Astrocyte (in vitro differentiated cells and primary cell): ENCODE results near the gene GRIK1. TPM values are rescaled to one million over a fixed set of nuclear protein-coding genes. Genes with fewer than 3 reads are reported as not detected.

Experiments
- DNase-seq: peaks from one replicate; pipeline ENCODE4 v3.0.0-alpha.2; 2010; ENCODE audit warnings: low read depth
- FAIRE-seq: peaks from 2 replicates; lab custom pipeline; 2011; peaks lifted over from hg19 to GRCh38; lab: Jason Lieb, UNC
- H2AFZ ChIP-seq: 2 replicates; pipeline ENCODE4 v1.6.0; 2012; ENCODE audit warnings: low read depth, low read length, inconsistent platforms
- H3K27ac ChIP-seq: 2 replicates; pipeline ENCODE4 v1.5.1; 2011; ENCODE audit warnings: low read depth, low read length, inconsistent platforms
- H3K27me3 ChIP-seq: 2 replicates; pipeline ENCODE4 v1.6.0; 2011; ENCODE audit warnings: low read length, inconsistent platforms; ENCODE audit not compliant: insufficient read depth
- H3K36me3 ChIP-seq: 2 replicates; pipeline ENCODE4 v1.5.1; 2011; ENCODE audit warnings: low read length, inconsistent platforms; ENCODE audit not compliant: insufficient read depth
- H3K4me1 ChIP-seq: 2 replicates; pipeline ENCODE4 v1.5.1; 2011; ENCODE audit warnings: low read length, inconsistent platforms; ENCODE audit not compliant: insufficient read depth
- H3K4me2 ChIP-seq: 2 replicates; pipeline ENCODE4 v1.6.0; 2012; ENCODE audit warnings: low read length, inconsistent platforms
- H3K4me3 ChIP-seq: 2 replicates; pipeline ENCODE4 v1.5.1; 2011; ENCODE audit warnings: low read depth, mild to moderate bottlenecking, low read length, inconsistent platforms; ENCODE audit not compliant: insufficient read depth
- H3K79me2 ChIP-seq: 2 replicates; pipeline ENCODE4 v1.6.0; 2012; ENCODE audit warnings: mild to moderate bottlenecking, low read length, inconsistent platforms; ENCODE audit not compliant: insufficient read depth
- H3K9ac ChIP-seq: 2 replicates; pipeline ENCODE4 v1.6.0; 2012; ENCODE audit warnings: mild to moderate bottlenecking, low read length, inconsistent platforms
- H3K9me3 ChIP-seq: 2 replicates; pipeline ENCODE4 v1.5.1; 2012; ENCODE audit warnings: low read depth, mild to moderate bottlenecking, low read length, inconsistent platforms; ENCODE audit not compliant: insufficient read depth
- H4K20me1 ChIP-seq: 2 replicates; pipeline ENCODE4 v1.6.0; 2012; ENCODE audit warnings: low read length, inconsistent platforms; ENCODE audit not compliant: insufficient read depth
- H3K27ac Mint-ChIP-seq: one replicate; pipeline ENCODE4 v1.8.0; 2021; ENCODE audit warnings: mild to moderate bottlenecking, mixed read lengths; ENCODE audit not compliant: unreplicated experiment
- H3K27me3 Mint-ChIP-seq: one replicate; pipeline ENCODE4 v1.8.0; 2021; ENCODE audit warnings: low read depth, mixed read lengths; ENCODE audit not compliant: unreplicated experiment
- H3K36me3 Mint-ChIP-seq: one replicate; pipeline ENCODE4 v1.8.0; 2021; ENCODE audit warnings: low read depth, mixed read lengths; ENCODE audit not compliant: unreplicated experiment
- H3K4me1 Mint-ChIP-seq: one replicate; pipeline ENCODE4 v1.8.0; 2021; ENCODE audit warnings: low read depth, mixed read lengths; ENCODE audit not compliant: unreplicated experiment
- H3K4me3 Mint-ChIP-seq: one replicate; pipeline ENCODE4 v1.8.0; 2021; ENCODE audit warnings: mild to moderate bottlenecking, moderate library complexity, mixed read lengths; ENCODE audit not compliant: unreplicated experiment
- H3K9me3 Mint-ChIP-seq: one replicate; pipeline ENCODE4 v1.8.0; 2021; ENCODE audit warnings: mild to moderate bottlenecking, mixed read lengths; ENCODE audit not compliant: unreplicated experiment
- EZH2 ChIP-seq: IDR thresholded peaks from 2 replicates; pipeline ENCODE4 v1.6.1; 2012; ENCODE audit warnings: mild to moderate bottlenecking, low read length, inconsistent platforms; ENCODE audit not compliant: insufficient read depth
- total RNA-seq: library from RNA; stranded (reverse); gene quantifications from 2 replicates; pipeline ENCODE4 v1.2.1, GENCODE V29; 2021
- TF ChIP-seq, protein P1 (sequence below): IDR thresholded peaks from 2 replicates; pipeline ENCODE4 v1.5.1; 2011; ENCODE audit warnings: low read depth, mild to moderate bottlenecking, inconsistent platforms, low read length, moderate library complexity; ENCODE audit not compliant: insufficient read depth

Gene GRIK1
- total RNA-seq, 1 donor from 2014 or later = not detected

DNA sequence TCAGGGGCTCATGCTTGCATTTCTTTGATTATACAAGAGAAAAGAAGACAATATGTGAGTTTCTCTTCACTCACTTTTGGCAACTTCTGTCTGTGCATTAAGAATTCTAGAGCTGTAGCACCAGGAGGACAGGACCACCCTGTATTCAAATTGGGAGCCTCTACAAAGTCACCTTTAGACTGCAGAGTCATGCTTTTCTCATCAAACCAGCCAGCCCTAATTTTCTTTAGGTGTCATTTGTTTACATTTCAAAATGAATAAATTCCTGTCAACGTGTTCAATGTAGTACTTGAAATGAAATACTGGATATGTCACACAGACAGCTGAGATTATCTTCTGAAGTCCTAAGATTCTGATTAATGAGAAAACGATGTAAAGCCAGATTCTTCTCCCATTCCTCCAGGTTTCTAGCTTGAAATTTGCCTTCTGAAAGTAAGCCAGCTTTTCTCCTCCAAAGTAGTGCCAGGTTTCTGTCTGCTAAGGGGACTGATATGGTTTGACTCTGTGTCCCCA lies 177.2 kb downstream of the GRIK1 start:
- Mint-ChIP-seq H3K9me3 (no peaks in the 10 kb centered on the region), H3K27ac (no peak overlapping the region), H3K4me3 (no peak overlapping the region), H3K27me3 (peaks cover 13% of the 10 kb centered on the region), H3K36me3 (peaks cover 2% of the 10 kb centered on the region), H3K4me1 (no peaks in the 10 kb centered on the region)
- Histone ChIP-seq H3K4me1 (no peaks in the 10 kb centered on the region), H2AFZ (no peak overlapping the region), H3K79me2 (no peaks in the 10 kb centered on the region), H3K9me3 (no peaks in the 10 kb centered on the region), H3K4me3 (no peak overlapping the region), H3K27ac (no peak overlapping the region), H4K20me1 (no peaks in the 10 kb centered on the region), H3K27me3 (no peaks in the 10 kb centered on the region), H3K9ac (no peak overlapping the region), H3K36me3 (no peaks in the 10 kb centered on the region), H3K4me2 (no peak overlapping the region)
- TF ChIP-seq, protein P1, sequence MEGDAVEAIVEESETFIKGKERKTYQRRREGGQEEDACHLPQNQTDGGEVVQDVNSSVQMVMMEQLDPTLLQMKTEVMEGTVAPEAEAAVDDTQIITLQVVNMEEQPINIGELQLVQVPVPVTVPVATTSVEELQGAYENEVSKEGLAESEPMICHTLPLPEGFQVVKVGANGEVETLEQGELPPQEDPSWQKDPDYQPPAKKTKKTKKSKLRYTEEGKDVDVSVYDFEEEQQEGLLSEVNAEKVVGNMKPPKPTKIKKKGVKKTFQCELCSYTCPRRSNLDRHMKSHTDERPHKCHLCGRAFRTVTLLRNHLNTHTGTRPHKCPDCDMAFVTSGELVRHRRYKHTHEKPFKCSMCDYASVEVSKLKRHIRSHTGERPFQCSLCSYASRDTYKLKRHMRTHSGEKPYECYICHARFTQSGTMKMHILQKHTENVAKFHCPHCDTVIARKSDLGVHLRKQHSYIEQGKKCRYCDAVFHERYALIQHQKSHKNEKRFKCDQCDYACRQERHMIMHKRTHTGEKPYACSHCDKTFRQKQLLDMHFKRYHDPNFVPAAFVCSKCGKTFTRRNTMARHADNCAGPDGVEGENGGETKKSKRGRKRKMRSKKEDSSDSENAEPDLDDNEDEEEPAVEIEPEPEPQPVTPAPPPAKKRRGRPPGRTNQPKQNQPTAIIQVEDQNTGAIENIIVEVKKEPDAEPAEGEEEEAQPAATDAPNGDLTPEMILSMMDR = no peak
- no peak for TF ChIP-seq EZH2
- DNase-seq (no peak), FAIRE-seq (no peak)

DNA sequence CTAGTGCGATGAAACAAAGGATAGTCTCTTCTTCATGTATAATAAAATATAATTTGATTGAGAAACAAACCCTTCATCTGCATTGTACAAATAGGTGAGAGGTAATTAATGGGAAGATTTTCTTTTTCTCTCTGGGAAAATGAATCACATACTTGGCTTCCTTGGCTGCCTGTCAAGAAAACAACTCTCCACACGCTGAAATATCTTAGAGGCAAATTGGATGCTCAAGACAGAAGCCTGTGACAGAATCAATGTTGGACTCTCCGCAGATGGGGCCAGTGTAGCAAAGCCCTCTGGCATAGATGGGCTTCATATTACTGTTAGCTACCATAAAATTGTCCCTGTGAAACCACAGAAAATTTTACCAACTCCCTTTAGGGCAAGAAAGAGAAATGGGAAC lies 186.6 kb downstream of the GRIK1 start:
- Histone ChIP-seq H4K20me1 (no peaks in the 10 kb centered on the region), H3K79me2 (no peaks in the 10 kb centered on the region), H3K4me3 (no peak overlapping the region), H3K4me1 (no peaks in the 10 kb centered on the region), H3K4me2 (no peak overlapping the region), H3K36me3 (no peaks in the 10 kb centered on the region), H3K9ac (no peak overlapping the region), H3K9me3 (no peaks in the 10 kb centered on the region), H2AFZ (no peak overlapping the region), H3K27me3 (no peaks in the 10 kb centered on the region), H3K27ac (no peak overlapping the region)
- no peak overlapping the region for H3K4me3 Mint-ChIP-seq
- H3K27ac Mint-ChIP-seq = no peak overlapping the region
- FAIRE-seq (no peak), DNase-seq (no peak)
- H3K4me1 Mint-ChIP-seq = no peaks in the 10 kb centered on the region
- TF ChIP-seq EZH2 = no peak
- TF ChIP-seq, protein P1 = no peak
- no peaks in the 10 kb centered on the region for H3K36me3 Mint-ChIP-seq
- no peaks in the 10 kb centered on the region for H3K27me3 Mint-ChIP-seq
- no peaks in the 10 kb centered on the region for H3K9me3 Mint-ChIP-seq

DNA sequence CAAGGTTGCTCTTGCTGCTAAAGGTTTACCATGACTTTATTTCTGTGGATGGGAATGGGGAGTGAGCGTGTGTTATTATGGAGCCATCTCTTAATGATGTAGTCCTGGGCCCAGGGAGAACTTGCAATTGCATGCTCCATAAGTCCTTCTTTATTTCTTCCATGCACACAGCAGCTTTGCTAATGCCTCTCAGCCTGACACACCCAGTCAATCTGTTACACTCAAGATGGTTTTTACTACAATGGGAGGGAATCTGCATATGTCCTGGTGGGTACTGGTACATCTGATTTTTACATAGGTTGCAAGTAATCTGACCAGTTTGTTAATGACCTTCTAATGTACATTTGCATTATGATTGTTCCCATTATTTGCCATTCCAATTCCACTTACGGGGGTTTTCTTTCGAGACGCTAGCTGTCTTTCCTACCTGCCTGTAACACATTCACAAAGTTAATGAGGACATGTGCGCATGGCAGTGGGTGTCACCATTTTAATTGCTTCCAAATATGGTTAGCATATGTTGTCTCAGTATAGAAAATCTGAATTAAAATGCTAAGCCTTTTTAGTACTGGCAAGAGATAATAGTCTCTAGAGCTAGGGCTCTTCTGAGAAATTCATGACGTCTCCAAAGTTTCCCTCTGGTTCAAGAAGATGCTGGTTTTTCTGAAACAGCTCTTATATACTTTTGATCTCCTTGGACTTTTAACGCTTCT lies 188.2 kb downstream of the GRIK1 start:
- Mint-ChIP-seq H3K4me3 (no peak overlapping the region), H3K9me3 (no peaks in the 10 kb centered on the region), H3K36me3 (no peaks in the 10 kb centered on the region), H3K4me1 (no peaks in the 10 kb centered on the region), H3K27me3 (no peaks in the 10 kb centered on the region), H3K27ac (no peak overlapping the region)
- Histone ChIP-seq H3K27me3 (no peaks in the 10 kb centered on the region), H3K27ac (no peak overlapping the region), H3K4me2 (no peak overlapping the region), H3K36me3 (no peaks in the 10 kb centered on the region), H3K79me2 (no peaks in the 10 kb centered on the region), H2AFZ (no peak overlapping the region), H3K4me3 (no peak overlapping the region), H3K9ac (no peak overlapping the region), H3K4me1 (no peaks in the 10 kb centered on the region), H3K9me3 (no peaks in the 10 kb centered on the region), H4K20me1 (no peaks in the 10 kb centered on the region)
- DNase-seq (no peak), FAIRE-seq (no peak)
- TF ChIP-seq, protein P1 = no peak
- no peak for TF ChIP-seq EZH2
